DMS153 (cell line): ENCODE measurements around the gene RCSD1.

ENCODE experiments used
- DNase-seq: peaks from one replicate; lab custom pipeline; 2025; lab: John Stamatoyannopoulos, UW

The RCSD1 gene

DNA sequence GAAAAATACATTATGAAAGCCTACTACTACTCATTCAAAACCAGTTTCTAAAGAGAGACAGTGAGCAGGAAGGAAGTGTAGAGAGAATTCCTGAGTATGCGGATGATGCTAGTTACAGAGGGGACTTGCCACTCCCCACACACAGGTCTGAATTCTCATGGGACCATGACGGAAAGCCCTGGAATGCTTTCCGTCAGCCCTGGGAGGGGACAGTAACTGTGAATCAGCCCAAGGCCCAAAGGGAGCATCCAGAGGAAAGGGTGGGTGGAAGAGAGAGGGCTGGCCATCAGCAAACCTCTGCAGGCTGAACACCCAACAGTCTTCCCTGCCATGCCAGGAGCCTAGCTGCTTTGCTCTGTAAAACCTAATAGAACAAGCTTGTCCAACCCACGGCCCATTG, 36.4 kb downstream of the RCSD1 start:
- no peak for DNase-seq

GRCh38 chr1:167667536-167667935, 37.5 kb downstream of the RCSD1 start:
- DNase-seq = no peak

DNA sequence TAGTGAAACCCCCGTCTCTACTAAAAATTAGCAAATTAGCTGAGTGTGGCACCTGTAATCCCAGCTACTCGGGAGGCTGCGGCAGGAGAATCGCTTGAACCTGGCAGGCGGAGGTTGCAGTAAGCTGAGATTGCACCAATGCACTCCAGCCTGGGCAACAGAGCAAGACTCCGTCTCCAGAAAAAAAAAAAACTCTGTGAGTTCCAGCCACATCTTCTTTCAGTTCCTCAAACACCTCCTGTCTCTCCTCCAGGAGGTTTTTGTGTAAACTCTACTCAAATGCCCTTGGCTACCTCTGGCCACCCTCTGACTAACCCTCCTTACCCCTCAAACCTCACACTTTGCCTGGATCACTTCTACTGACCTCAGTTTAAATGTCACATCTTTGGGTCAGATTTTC, 38.1 kb downstream of the RCSD1 start:
- no peak for DNase-seq

GRCh38 chr1:167669209-167670124, 39.4 kb downstream of the RCSD1 start:
- DNase-seq = no peak

- no peak for DNase-seq
These were observed 40.5 kb downstream of the RCSD1 start for GRCh38 chr1:167670563-167670962.

DNA sequence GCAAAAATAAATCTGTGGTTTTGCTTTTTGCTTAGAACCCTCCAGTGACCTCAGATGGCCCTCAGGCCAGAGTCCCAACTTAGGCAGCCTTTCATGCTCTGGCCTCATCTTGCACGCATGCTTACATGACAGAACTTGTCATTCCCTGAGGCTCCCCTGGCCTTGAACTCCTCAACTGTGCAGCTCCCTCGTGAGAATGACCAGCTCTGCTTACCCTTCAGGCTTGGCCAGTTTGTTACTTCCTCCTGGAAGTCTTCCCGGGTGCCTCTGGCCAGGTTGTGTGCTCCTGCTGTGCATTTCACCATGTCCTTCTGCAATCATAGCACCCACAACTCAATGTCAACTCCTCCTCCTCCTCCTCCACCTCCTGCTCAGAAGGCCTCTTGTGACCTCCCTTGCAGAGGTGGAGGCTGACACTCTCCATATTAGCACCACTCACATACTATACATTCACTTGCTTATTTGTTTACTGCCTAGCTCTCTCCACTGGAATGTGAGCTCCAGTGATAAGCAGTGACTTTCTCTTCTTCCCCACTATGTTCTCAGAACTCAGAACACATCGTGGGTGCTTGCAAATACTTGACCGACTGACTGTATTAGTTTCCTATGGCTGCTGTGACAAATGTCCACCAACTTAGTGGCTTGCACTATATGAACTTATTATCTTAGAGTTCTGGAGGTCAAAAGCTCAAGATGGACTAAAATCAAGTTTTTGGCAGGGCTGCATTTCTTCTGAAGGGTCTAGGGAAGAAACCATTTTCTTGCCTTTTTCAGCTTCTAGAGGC, 41.9 kb downstream of the RCSD1 start:
- DNase-seq = no peak

DNA sequence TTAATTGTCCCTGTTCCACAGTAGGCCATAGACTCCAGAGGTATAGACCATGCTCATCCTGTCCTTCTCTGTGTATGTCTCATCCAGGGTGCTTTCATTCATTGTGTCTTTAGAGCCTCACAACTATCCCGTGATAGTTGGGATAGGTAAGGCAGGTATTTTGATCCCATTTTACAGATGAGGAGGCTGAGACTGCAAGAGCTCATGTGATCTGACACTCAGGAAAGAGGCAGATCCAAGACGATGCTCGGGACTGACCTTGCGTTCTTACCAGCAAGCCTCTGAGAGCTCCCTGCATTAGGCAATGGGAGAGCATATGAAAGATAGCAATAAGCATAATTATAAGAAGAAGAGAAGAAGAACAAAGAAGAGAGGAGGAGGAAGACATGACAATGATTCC, 42.8 kb downstream of the RCSD1 start:
- DNase-seq = no peak

DNA sequence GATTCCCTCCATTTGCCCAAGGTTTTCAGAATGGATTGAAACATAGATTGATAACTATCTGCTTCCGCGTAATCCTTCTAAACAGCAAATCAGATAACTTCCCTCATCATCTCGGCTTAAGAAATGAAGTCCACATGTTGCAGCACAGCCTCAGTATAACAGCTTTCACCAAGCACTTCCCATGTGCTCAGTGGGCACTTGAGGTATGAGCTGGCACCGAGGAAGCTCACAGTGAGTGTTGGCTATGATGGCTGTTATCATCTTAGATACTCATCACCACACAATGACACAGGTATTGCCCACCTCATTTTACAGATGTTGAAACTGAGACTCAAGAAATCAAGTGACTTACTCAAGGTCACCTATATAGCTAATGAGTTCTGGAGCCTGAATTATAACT, 43.2 kb downstream of the RCSD1 start:
- no peak for DNase-seq

DNA sequence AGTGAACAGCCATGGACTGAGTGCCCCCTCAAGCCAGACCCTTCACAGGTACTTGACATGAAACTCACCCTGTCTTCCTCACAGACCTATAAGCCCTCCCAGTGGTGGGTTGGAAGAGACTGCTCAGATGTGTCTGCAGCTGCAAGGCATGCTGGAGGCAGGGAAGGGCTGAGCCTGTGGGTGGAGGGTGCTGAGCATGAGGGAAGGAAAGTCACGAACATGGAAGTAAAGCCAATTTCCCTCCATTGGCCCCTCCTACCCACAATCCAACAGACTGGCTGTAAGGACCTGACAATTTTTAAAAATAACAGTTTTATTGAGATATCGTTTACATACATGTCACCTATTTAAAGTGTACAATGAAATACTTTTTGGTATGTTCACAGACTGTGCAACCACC, 44.1 kb downstream of the RCSD1 start:
- no peak for DNase-seq

DNA sequence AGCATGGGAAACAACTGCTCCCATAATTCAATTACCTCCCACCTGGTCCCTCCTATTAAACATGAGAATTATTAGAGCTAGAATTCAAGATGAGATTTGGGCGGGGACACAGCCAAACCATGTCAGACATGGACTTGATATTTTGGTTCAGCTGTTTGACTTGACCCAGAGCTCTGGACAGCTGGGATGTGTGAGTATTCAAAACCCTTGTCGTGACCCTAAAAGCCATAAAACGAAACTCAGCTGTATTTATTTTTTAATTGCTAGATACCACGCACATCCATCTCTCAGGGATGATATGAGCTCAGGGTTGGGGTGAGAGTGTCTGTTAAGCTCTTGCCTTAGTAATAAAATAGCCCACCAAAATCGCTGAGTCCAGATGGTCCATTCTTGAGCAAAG, 45.4 kb downstream of the RCSD1 start:
- no peak for DNase-seq

GRCh38 chr1:167676205-167676915, 46.3 kb downstream of the RCSD1 start:
- peak; percentile 80 for DNase-seq

- no peak for DNase-seq
These were observed 47.1 kb downstream of the RCSD1 start for GRCh38 chr1:167676916-167677848.

DNA sequence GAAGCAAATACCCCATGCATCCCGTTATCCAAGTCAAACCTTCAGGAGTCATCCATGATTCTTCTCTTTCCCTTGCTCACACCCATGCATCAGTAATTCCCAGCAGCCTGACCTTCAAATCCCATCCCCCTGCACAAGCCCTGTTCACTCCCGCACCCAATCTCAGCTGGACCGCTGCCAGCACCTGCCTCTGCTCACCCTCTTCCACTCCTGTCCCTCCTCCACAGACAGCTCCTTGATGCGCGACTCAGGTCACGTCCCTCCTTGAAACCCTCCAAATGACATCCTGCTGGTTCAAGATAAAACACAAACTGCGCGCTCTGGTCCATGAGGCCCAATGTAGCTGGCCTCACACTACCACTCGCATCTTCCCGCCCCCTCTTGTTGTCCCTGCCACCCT, 48.4 kb downstream of the RCSD1 start:
- no peak for DNase-seq

GRCh38 chr1:167678838-167679237, 48.8 kb downstream of the RCSD1 start:
- no peak for DNase-seq

GRCh38 chr1:167679714-167680113, 49.7 kb downstream of the RCSD1 start:
- DNase-seq = no peak

GRCh38 chr1:167681024-167681423, 51.0 kb downstream of the RCSD1 start:
- DNase-seq = no peak

DNA sequence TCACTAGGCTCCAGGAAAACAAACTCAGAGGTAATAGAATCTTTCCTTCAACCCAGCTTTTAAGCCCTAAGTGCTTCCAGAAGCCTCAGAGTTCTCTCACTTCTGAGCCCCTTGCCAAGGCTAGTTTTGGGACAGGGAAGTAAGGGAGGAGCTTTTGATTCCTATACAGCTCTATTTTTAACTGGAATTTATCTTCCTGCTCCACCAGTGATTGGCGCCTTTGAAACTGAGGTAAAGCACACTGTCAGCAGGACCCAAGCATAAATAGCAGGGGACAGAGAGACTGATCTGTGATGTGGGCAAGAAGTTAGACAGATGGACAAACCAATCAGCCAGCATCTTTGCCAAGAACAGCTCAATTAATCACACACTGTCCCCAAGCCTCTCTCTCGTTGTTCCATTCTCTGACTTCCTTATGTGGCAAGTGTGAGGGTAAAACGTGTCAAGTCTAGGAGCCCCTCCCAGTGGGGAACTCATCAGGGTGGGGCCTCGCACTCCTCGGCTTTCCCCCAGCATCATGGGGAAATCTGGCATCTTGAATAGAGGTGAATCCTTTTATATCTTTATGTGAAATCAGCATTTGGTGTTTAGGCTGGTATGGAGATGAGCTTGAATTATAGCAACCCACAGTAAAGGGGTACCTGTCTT, 51.5 kb downstream of the RCSD1 start:
- no peak for DNase-seq

- DNase-seq = no peak
These were observed 53.2 kb downstream of the RCSD1 start for GRCh38 chr1:167683226-167683625.

GRCh38 chr1:167683641-167684502, 53.8 kb downstream of the RCSD1 start:
- DNase-seq = no peak

- DNase-seq = no peak
These were observed 55.8 kb downstream of the RCSD1 start for GRCh38 chr1:167685844-167686243.
